ENCODE measurements around the gene STX18. TPM values are rescaled to one million over a fixed set of nuclear protein-coding genes. Genes with fewer than 3 reads are reported as not detected.

The STX18 gene
- total RNA-seq, 1 donor from 2014 or later = 20.4 TPM

DNA sequence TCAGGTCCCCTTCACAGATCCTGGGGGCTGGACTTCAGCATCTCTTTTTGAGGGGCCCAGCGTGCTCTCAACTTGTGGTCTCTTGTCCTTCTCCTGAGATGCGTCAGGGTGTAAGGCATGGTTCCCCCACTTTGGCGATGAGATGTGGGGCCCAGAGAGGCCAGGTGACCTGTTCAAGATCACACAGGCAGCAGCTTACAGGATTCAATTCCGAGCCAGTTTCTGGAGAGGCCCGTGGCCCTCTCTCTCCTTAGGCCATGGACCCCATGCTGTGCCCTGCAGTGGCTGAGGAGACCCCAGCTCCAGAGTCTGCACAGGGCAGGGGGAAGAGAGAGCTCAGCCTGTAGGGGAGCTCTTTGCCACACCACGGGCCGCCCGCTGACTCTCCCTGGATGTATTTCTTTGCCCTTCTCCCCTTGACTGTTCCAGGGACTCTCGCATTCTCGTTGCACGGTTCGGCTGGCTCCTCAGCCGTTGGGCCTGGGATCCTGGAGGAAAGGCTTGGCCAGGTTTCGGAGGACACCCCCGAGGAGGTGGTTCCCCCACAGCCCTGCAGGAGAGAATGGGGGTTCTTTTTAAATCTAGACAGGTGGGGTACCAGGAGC, 136.4 kb downstream of the STX18 start:
- intact Hi-C loops (cut with DNase I) = no loop called here
- Histone ChIP-seq H3K9me3 (no peaks in the 10 kb centered on the region), H3K27ac (no peak overlapping the region), H3K4me3 (no peak overlapping the region), H3K36me3 (no peaks in the 10 kb centered on the region), H3K27me3 (no peaks in the 10 kb centered on the region), H3K4me1 (peaks cover 4% of the 10 kb centered on the region)
- TF ChIP-seq POLR2A (IDR thresholded peaks at IDR 0.05) (no peak), POLR2AphosphoS5 (IDR thresholded peaks at IDR 0.05; ENCODE audit: insufficient read depth in 1 of 2, low read depth in 1 of 2) (no peak)
- TF ChIP-seq, protein P1, sequence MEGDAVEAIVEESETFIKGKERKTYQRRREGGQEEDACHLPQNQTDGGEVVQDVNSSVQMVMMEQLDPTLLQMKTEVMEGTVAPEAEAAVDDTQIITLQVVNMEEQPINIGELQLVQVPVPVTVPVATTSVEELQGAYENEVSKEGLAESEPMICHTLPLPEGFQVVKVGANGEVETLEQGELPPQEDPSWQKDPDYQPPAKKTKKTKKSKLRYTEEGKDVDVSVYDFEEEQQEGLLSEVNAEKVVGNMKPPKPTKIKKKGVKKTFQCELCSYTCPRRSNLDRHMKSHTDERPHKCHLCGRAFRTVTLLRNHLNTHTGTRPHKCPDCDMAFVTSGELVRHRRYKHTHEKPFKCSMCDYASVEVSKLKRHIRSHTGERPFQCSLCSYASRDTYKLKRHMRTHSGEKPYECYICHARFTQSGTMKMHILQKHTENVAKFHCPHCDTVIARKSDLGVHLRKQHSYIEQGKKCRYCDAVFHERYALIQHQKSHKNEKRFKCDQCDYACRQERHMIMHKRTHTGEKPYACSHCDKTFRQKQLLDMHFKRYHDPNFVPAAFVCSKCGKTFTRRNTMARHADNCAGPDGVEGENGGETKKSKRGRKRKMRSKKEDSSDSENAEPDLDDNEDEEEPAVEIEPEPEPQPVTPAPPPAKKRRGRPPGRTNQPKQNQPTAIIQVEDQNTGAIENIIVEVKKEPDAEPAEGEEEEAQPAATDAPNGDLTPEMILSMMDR (IDR thresholded peaks at IDR 0.05) = no peak
- DNase-seq (ENCODE audit: extremely low spot score in 2 of 2) = no peak

DNA sequence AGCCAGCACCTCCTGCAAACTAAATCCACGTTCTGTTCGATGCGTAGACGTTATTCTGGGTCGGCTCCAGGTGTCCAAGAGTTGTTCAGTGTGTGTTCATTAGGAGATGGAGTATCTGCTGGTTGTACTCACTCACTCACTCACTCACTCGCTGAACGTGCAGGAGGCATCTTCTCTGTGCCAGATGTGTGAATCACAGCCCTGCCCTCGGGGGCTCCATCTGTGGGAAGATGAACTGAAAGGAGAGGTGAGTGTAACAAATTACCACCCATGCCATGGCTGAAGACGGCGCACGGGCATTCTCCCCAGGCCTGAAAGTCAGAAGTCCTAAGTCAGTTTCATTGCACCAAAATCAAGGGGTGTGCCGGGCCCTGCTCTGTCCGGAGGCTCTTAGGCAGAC, 138.9 kb downstream of the STX18 start:
- Histone ChIP-seq H3K36me3 (no peaks in the 10 kb centered on the region), H3K27me3 (no peaks in the 10 kb centered on the region), H3K4me3 (no peak overlapping the region), H3K4me1 (no peaks in the 10 kb centered on the region), H3K27ac (no peak overlapping the region), H3K9me3 (no peaks in the 10 kb centered on the region)
- no peak for DNase-seq (ENCODE audit: extremely low spot score in 2 of 2)
- intact Hi-C loops (cut with DNase I) = no loop called here
- TF ChIP-seq, protein P1 (IDR thresholded peaks at IDR 0.05) = no peak
- TF ChIP-seq POLR2A (IDR thresholded peaks at IDR 0.05) = no peak
- no peak for TF ChIP-seq POLR2AphosphoS5 (IDR thresholded peaks at IDR 0.05; ENCODE audit: insufficient read depth in 1 of 2, low read depth in 1 of 2)

DNA sequence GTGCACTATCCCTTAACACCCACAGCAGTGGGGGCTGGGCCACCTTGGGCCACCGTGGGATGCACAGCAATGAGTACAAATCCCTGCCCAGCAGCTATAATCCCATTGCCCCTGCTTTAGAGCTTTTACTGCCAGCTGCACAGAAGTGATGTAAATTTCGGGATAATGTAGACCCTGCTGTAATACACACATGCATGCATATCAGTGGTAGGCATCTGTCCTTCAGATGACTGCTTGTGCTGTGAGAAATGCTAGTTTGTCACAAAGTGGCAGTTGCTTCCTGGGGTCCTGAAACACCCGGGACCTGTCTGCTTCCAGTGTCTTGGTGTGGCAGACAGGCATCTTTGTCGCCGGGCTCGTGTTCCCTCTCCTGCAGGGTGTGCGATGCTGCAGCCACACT, 140.8 kb downstream of the STX18 start:
- intact Hi-C loops (cut with DNase I) = no loop called here
- H3K27ac ChIP-seq = no peak overlapping the region
- H3K9me3 ChIP-seq = no peaks in the 10 kb centered on the region
- no peak for DNase-seq (ENCODE audit: extremely low spot score in 2 of 2)
- no peaks in the 10 kb centered on the region for H3K27me3 ChIP-seq
- TF ChIP-seq POLR2AphosphoS5 (IDR thresholded peaks at IDR 0.05; ENCODE audit: insufficient read depth in 1 of 2, low read depth in 1 of 2) = no peak
- TF ChIP-seq, protein P1 (IDR thresholded peaks at IDR 0.05) = no peak
- TF ChIP-seq POLR2A (IDR thresholded peaks at IDR 0.05) = no peak
- no peaks in the 10 kb centered on the region for H3K4me1 ChIP-seq
- no peak overlapping the region for H3K4me3 ChIP-seq
- no peaks in the 10 kb centered on the region for H3K36me3 ChIP-seq

DNA sequence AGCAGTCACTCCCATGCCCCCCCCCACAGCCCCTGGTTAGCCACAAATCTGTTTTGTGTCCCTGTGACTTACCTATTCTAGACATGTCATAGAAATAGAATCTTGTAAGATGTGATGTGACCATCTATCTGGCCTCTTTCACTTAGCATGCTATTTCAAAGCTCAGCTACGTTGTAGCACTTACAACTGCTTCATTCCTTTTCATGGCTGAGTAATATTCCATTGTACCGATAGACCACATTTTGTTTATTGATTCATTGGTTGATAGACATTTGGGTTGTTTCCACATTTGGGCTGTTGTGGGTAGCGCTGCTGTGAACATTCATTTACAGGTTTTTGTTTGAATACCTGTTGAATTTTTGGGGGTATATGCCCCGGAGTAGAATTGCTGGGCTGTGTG, 143.4 kb downstream of the STX18 start:
- Histone ChIP-seq H3K27me3 (no peaks in the 10 kb centered on the region), H3K4me1 (no peaks in the 10 kb centered on the region), H3K9me3 (no peaks in the 10 kb centered on the region), H3K36me3 (no peaks in the 10 kb centered on the region), H3K27ac (no peak overlapping the region), H3K4me3 (no peak overlapping the region)
- no peak for DNase-seq (ENCODE audit: extremely low spot score in 2 of 2)
- TF ChIP-seq POLR2AphosphoS5 (IDR thresholded peaks at IDR 0.05; ENCODE audit: insufficient read depth in 1 of 2, low read depth in 1 of 2) (no peak), POLR2A (IDR thresholded peaks at IDR 0.05) (no peak)
- TF ChIP-seq, protein P1 (IDR thresholded peaks at IDR 0.05) = no peak
- intact Hi-C loops (cut with DNase I) = no loop called here

DNA sequence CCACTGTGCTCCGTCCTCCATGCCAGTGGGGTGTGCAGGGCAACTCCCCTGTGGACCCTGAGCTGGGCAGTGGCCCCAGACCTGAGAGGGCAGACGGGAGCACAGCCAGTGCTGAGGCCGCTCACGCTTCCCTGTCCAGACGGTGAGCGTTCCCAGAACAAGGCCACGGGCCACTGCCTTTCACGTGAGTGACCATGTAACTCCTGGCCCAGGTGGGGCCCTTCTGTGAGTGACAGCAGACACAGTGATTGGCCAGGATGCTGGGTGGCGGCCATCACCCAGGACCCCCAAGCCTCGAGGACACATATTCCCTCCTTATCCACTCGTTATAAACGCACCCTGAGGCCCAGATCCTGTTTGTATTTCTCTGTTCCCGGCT, 144.4 kb downstream of the STX18 start:
- intact Hi-C loops (cut with DNase I) = no loop called here
- no peak overlapping the region for H3K27ac ChIP-seq
- H3K4me1 ChIP-seq = no peaks in the 10 kb centered on the region
- no peaks in the 10 kb centered on the region for H3K27me3 ChIP-seq
- no peaks in the 10 kb centered on the region for H3K36me3 ChIP-seq
- no peak overlapping the region for H3K4me3 ChIP-seq
- no peak for DNase-seq (ENCODE audit: extremely low spot score in 2 of 2)
- H3K9me3 ChIP-seq = no peaks in the 10 kb centered on the region
- TF ChIP-seq POLR2A (IDR thresholded peaks at IDR 0.05) (no peak), POLR2AphosphoS5 (IDR thresholded peaks at IDR 0.05; ENCODE audit: insufficient read depth in 1 of 2, low read depth in 1 of 2) (no peak)
- TF ChIP-seq, protein P1 (IDR thresholded peaks at IDR 0.05) = no peak
